ENCODE data around the gene NDRG3. TPM values are rescaled to one million over a fixed set of nuclear protein-coding genes. Genes with fewer than 3 reads are reported as not detected.

The NDRG3 gene
- total RNA-seq, 1 experiment from 2014 or later: 23.6 TPM

GRCh38 chr20:36768768-36769430 lies 23.0 kb upstream of the NDRG3 start:
- H2AK5ac ChIP-seq (ENCODE audit: insufficient read length, low read length): no peak overlapping the region
- no peak overlapping the region for H3K9ac ChIP-seq (ENCODE audit: extremely low read depth, insufficient read length, low read length)
- H3K4ac ChIP-seq (ENCODE audit: low read depth, low read length): no peak overlapping the region
- H2BK5ac ChIP-seq (ENCODE audit: insufficient read length, low read length): no peak overlapping the region
- H4K5ac ChIP-seq (ENCODE audit: insufficient read length, low read depth, low read length): no peak overlapping the region
- Mint-ChIP-seq H3K4me3 (no peak overlapping the region), H3K27ac (no peak overlapping the region), H3K4me1 (peaks cover 8% of the 10 kb centered on the region in 2 experiments), H3K27me3 (ENCODE audit: low read depth) (no peaks in the 10 kb centered on the region; the same call in 1 of the 2 replicates), H3K9me3 (peaks cover 0 to 1% of the 10 kb centered on the region in 2 experiments; a peak in 2 of 5 replicates), H3K36me3 (ENCODE audit: insufficient read depth in 1 of 3, low read depth in 3 of 3) (peaks cover 0 to 52% (median 44%) of the 10 kb centered on the region in 3 experiments; a peak in 6 of 7 replicates)
- H3K4me2 ChIP-seq (ENCODE audit: insufficient read depth, insufficient read length, low read length): no peak overlapping the region
- H3K27me3 ChIP-seq (ENCODE audit: insufficient read depth, low read length): no peaks in the 10 kb centered on the region
- no peaks in the 10 kb centered on the region for H4K20me1 ChIP-seq (ENCODE audit: control insufficient read depth, insufficient read depth, insufficient read length)
- no peak overlapping the region for H3T11ph ChIP-seq (ENCODE audit: low read length)
- H3K27ac ChIP-seq (ENCODE audit: insufficient read length, low read depth, low read length): no peak overlapping the region
- no peak overlapping the region for H3K18ac ChIP-seq (ENCODE audit: insufficient read length, low read depth, low read length)
- no peak for TF ChIP-seq CTCF (conservative IDR thresholded peaks at IDR 0.05)
- DNase-seq: no peak
- no peak overlapping the region for H2BK20ac ChIP-seq (ENCODE audit: low read depth, low read length, poor library complexity, severe bottlenecking)
- no peaks in the 10 kb centered on the region for H3K79me1 ChIP-seq (ENCODE audit: insufficient read depth, low read depth, low read length, poor library complexity, severe bottlenecking)
- H3K56ac ChIP-seq (ENCODE audit: insufficient read length, low read depth, low read length): no peak overlapping the region
- H3K23ac ChIP-seq (ENCODE audit: insufficient read length, low read depth, low read length): no peak overlapping the region
- WGBS (ENCODE audit: extremely low coverage, insufficient read length, low lambda C conversion rate): no CpG with 5 or more reads among the region's 5 CpGs
- no peak overlapping the region for H4K8ac ChIP-seq (replicated peaks; ENCODE audit: insufficient read length, low read depth, low read length)
- H4K91ac ChIP-seq (ENCODE audit: insufficient read length, low read depth, low read length): no peak overlapping the region
- H3K79me2 ChIP-seq (ENCODE audit: insufficient read depth, low read length): no peaks in the 10 kb centered on the region
- H3K4me1 ChIP-seq (ENCODE audit: insufficient read depth, low read length): no peaks in the 10 kb centered on the region; the same call in 1 of the 2 replicates
- H3K9me3 ChIP-seq (ENCODE audit: control insufficient read depth, low read depth, low read length): no peaks in the 10 kb centered on the region
- peaks cover 8% of the 10 kb centered on the region for H3K23me2 ChIP-seq (ENCODE audit: insufficient read length, low read depth, low read length, poor library complexity, severe bottlenecking)
- H2BK120ac ChIP-seq (ENCODE audit: low read depth, low read length, poor library complexity, severe bottlenecking): no peak overlapping the region
- no peak overlapping the region for H2BK12ac ChIP-seq (ENCODE audit: insufficient read length, low read depth, low read length)
- H2AFZ ChIP-seq (ENCODE audit: low read length): no peak overlapping the region
- H3K14ac ChIP-seq (ENCODE audit: insufficient read depth, low read length): no peak overlapping the region
- H2BK15ac ChIP-seq (ENCODE audit: low read depth, low read length): no peak overlapping the region
